ENCODE data around the gene MAP2K1.

The MAP2K1 gene

DNA sequence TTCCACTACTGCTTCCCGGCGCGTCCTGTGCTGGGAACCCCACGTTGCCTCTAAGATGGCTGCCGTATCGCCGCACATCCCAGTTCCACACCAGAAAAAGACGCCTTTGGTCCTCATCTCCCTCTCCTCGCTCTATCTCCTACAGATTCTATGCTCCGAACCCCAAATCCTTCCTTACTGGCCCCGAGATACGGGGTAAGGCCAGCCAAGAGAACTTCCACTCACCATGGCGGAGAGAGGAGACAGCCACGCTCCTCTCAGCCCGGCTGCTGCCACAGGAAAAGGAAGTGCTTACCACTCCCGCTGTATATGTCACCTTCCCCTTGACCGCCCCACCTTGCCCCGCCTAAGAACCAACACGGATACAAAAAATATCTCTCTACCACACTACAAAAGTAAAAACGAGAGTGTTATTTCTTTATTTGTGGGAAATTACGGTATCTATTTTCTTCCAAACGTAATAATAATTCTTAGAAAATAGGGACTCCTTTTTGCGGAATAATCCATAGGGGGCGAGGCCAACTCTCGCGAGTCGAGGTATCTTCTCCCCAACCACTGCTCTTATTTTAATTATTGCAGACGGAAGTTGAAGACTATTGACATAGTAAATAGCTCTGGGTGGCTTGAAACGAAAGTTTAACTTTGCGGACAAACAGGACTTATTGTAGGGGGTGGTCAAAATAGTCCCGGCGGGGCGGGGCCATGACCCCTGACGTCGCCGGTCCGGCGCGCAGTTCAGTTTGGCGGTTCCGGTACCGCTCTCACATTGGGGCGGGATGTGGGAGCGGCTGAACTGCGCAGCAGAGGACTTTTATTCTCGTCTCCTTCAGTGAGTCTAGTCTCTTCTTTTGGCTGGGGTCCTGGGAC lies 118.1 kb downstream of the MAP2K1 start, which contains the start of the genes RPL4 and ZWILCH:
Gene RPL4 (minus strand): TSS at position 293 of the 867 bp plus-strand sequence. CDS start 65 bp downstream, at position 228.
Gene ZWILCH (plus strand): TSS at position 764 of the 867 bp plus-strand sequence. CDS start 13 bp downstream, at position 777.
- no peak for TF ChIP-seq ZFX (IDR thresholded peaks at IDR 0.05)
- TF ChIP-seq, protein P1, sequence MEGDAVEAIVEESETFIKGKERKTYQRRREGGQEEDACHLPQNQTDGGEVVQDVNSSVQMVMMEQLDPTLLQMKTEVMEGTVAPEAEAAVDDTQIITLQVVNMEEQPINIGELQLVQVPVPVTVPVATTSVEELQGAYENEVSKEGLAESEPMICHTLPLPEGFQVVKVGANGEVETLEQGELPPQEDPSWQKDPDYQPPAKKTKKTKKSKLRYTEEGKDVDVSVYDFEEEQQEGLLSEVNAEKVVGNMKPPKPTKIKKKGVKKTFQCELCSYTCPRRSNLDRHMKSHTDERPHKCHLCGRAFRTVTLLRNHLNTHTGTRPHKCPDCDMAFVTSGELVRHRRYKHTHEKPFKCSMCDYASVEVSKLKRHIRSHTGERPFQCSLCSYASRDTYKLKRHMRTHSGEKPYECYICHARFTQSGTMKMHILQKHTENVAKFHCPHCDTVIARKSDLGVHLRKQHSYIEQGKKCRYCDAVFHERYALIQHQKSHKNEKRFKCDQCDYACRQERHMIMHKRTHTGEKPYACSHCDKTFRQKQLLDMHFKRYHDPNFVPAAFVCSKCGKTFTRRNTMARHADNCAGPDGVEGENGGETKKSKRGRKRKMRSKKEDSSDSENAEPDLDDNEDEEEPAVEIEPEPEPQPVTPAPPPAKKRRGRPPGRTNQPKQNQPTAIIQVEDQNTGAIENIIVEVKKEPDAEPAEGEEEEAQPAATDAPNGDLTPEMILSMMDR (conservative IDR thresholded peaks at IDR 0.05) = no peak
- peak within 1 kb of the TSS; percentile 95 for H3K27ac ChIP-seq

DNA sequence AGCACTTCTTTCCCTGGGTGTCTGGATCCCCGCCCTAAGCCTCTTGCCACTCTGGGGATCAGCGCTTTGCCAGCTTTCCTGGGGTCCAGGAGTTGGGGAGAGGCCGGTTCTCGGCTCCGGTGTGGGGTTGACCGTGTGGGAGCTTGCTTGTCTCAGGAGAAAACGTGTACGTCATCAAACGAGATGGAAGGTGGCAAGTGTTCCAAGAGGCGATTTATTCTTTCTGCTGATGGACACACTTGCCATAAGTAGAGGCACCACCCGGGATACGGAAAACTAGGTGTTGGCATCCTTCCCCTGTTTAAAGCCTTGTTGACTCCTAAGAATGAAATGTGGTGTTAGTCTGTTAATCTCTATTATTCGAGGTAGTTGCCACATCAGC lies 118.7 kb downstream of the MAP2K1 start:
- peak overlapping the region; percentile 95 for H3K27ac ChIP-seq
- TF ChIP-seq, protein P1 (conservative IDR thresholded peaks at IDR 0.05) = no peak
- no peak for TF ChIP-seq ZFX (IDR thresholded peaks at IDR 0.05)

DNA sequence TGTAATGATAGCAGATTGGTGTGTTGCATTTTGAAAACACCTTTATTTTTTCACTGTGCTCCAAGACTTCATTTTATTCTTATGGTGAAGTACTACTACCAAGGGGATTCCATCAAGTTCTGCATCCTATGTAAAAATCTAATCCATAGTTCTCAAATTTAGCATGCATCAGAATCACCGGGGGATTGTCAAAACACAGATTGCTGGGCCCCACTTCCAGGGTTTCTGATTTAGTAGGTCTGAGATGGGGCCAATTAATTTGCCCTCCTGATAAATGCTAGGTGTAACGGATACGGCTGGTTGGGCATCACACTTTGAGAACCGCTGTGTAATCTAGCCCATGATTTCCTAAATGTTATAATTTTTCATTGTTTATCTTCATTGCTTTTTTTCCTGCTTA lies 119.1 kb downstream of the MAP2K1 start:
- peak overlapping the region; percentile 95 for H3K27ac ChIP-seq

DNA sequence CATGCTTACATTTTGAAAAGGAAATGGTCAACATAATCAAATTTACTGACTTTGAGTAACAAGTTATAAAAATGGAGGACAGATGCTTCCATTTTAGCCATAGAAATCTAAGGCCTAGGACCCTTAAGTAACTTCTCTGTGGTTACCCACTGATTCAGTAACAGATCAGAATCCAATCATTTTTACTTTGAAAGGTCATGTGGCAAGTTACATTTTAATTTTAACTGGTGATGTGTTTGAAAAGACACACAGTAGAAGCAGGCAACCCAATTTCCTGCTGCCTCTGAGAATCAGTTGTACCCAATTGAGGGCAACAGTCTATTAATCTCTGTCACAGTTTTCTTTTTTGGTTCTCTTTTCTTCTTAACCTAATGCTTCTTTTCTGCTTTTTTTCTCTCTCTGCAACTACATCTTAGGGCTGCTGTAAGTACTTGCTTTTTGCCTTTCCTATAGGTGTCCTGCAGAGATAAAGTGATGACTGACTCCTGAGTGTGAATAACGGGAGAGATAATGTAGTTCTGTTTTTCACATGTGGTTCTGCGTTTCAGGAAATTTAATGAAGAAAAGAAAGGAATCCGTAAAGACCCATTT lies 121.7 kb downstream of the MAP2K1 start:
- no peak for TF ChIP-seq ZFX (IDR thresholded peaks at IDR 0.05)
- TF ChIP-seq, protein P1 (conservative IDR thresholded peaks at IDR 0.05) = no peak
- no peak overlapping the region for H3K27ac ChIP-seq

More for the DNA sequence above, 119.1 kb downstream of the MAP2K1 start:
- TF ChIP-seq, protein P1 (conservative IDR thresholded peaks at IDR 0.05) = no peak
- no peak for TF ChIP-seq ZFX (IDR thresholded peaks at IDR 0.05)

DNA sequence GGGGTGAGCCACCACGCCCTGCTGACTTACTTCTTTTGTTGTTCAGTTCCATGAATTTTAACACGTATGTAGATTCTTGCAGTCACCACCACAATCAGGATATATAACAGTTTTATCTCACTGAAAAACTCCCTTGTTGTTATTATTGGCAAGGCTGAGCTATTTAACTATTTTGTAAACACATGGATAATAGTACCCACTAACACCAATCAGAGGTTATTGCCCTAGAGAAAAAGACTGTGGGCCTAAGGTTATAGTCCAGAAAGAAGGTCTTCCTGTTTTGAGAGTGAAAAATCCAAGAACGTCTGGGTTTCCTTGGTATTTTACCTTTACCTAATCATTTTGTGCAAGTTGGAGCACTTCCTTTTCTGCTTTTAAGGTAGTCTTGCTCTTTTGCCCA lies 127.9 kb downstream of the MAP2K1 start:
- TF ChIP-seq, protein P1 (conservative IDR thresholded peaks at IDR 0.05) = no peak
- TF ChIP-seq ZFX (IDR thresholded peaks at IDR 0.05) = no peak
- no peak overlapping the region for H3K27ac ChIP-seq

DNA sequence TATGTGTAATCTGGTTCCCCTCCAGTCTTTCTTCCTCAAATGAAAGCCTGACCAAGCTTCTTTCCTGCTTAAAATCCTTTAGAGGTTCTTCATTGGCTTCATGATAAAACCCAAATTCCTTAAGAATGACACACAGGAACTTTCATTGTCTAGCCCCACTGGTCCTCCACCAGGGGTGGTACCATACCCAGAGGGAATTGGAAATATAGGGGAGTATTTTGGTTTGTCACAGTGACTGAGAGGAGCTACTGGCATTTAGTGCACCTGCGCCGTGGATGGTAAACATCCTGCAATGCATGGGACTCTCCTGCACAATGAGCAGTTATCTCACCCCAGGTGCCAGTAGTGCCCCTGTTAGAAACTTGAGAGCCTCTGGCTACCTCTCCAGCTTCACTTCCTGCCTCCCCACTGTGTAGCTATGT lies 129.2 kb downstream of the MAP2K1 start:
- no peak overlapping the region for H3K27ac ChIP-seq
- TF ChIP-seq ZFX (IDR thresholded peaks at IDR 0.05) = no peak
- TF ChIP-seq, protein P1 (conservative IDR thresholded peaks at IDR 0.05) = no peak

DNA sequence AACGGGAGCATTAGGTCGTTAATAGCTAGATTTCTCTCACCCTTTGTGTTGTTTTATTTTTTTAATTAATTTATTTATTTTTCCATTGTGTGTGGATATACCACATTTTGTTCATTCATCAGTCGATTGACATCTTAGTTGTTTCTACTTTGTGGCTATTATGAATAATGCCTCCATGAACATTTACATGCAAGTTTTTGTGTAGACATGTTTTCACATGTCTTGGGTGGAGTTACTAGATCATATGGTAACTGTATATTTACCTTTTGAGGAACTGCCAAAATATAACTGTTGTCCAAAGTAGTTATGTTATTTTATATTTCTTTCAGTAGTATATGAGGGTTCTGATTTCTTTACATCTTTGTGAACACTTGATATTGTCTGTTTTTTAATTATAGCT lies 137.2 kb downstream of the MAP2K1 start:
- TF ChIP-seq ZFX (IDR thresholded peaks at IDR 0.05) = no peak
- TF ChIP-seq, protein P1 (conservative IDR thresholded peaks at IDR 0.05) = no peak
- no peak overlapping the region for H3K27ac ChIP-seq
